ENCODE results near the gene TGFBR2.

DNA sequence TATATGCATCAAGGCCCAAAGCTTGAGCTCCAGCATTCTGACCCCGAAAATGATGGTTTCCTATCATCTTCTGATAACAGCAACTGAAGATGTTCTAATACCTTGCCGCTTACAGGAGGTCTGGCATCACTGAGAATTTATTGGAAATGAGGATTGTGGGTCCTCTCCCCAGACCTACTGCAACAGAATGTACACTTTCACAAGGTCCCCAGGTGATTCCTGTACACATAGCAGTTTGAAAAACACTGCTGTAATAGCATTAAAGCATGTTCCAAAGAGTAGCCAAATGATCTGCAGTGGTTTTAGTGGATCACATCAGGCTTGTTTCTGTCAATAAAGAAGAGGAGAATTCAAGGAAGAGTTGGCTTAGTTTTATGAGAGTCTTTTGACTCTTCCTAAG lies 11.3 kb downstream of the TGFBR2 start:
- TF ChIP-seq GATA2 (IDR thresholded peaks at IDR 0.05; ENCODE audit: low read depth, low read length) (no peak), GATA3 (IDR thresholded peaks at IDR 0.05; ENCODE audit: low read depth, low read length) (no peak)
